ENCODE measurements around the gene IGSF8.

Gene IGSF8

DNA sequence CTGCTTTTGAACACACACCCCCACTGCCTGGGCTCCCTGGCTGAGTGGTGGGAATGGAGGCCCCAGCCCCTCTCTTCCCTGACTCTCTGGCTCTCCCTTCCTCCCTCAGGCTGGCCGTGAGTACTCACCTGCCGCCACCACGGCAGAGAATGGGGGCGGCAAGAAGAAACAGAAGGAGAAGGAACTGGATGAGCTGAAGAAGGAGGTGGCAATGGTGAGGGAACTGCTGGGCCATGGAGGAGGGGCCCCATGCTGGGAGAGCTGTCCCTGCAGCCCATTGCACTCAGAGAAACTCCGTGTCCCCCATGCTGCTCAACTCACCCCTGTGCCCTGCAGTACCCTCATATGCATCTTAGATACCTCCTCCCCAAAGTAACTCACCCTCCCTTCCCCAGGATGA is 22.4 kb upstream of the IGSF8 start:
- peaks cover 14% of the 10 kb centered on the region for H3K27me3 ChIP-seq (replicated peaks)
- no peak overlapping the region for H3K4me3 ChIP-seq (ENCODE audit: low read depth, low read length)
- TF ChIP-seq, protein P1, sequence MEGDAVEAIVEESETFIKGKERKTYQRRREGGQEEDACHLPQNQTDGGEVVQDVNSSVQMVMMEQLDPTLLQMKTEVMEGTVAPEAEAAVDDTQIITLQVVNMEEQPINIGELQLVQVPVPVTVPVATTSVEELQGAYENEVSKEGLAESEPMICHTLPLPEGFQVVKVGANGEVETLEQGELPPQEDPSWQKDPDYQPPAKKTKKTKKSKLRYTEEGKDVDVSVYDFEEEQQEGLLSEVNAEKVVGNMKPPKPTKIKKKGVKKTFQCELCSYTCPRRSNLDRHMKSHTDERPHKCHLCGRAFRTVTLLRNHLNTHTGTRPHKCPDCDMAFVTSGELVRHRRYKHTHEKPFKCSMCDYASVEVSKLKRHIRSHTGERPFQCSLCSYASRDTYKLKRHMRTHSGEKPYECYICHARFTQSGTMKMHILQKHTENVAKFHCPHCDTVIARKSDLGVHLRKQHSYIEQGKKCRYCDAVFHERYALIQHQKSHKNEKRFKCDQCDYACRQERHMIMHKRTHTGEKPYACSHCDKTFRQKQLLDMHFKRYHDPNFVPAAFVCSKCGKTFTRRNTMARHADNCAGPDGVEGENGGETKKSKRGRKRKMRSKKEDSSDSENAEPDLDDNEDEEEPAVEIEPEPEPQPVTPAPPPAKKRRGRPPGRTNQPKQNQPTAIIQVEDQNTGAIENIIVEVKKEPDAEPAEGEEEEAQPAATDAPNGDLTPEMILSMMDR (IDR thresholded peaks at IDR 0.05; ENCODE audit: low read depth, low read length, missing control alignments): no peak
- in situ Hi-C loops (cut with HindIII; ENCODE audit: low pct_ligation_motif_present, low sequenced_read_pairs): no loop called here
- no peak overlapping the region for H3K27ac ChIP-seq
- DNase-seq: no peak
- no peaks in the 10 kb centered on the region for H3K36me3 ChIP-seq (replicated peaks)

DNA sequence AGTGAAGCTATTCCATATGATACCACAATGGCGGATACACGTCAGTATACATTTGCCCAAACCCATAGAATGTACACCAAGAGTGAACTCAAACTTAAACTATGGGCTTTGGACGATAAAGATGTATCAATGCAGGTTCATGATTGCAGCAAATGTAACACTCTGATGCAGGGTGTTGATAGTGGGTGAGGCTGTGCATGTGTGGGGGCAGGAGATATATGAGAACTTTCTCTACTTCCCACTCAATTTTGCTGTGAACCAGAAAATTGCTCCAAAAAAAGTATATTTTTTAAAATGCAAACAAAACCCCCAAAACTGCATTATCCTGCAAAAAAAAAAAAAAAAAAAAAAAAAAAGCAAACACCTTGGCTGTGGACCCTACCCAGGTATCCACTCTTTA is 20.5 kb upstream of the IGSF8 start:
- in situ Hi-C loops (cut with HindIII; ENCODE audit: low pct_ligation_motif_present, low sequenced_read_pairs): no loop called here
- no peak for DNase-seq
- H3K4me3 ChIP-seq (ENCODE audit: low read depth, low read length): no peak overlapping the region
- no peaks in the 10 kb centered on the region for H3K36me3 ChIP-seq (replicated peaks)
- no peak overlapping the region for H3K27ac ChIP-seq
- H3K27me3 ChIP-seq (replicated peaks): peaks cover 32% of the 10 kb centered on the region
- TF ChIP-seq, protein P1 (IDR thresholded peaks at IDR 0.05; ENCODE audit: low read depth, low read length, missing control alignments): no peak

DNA sequence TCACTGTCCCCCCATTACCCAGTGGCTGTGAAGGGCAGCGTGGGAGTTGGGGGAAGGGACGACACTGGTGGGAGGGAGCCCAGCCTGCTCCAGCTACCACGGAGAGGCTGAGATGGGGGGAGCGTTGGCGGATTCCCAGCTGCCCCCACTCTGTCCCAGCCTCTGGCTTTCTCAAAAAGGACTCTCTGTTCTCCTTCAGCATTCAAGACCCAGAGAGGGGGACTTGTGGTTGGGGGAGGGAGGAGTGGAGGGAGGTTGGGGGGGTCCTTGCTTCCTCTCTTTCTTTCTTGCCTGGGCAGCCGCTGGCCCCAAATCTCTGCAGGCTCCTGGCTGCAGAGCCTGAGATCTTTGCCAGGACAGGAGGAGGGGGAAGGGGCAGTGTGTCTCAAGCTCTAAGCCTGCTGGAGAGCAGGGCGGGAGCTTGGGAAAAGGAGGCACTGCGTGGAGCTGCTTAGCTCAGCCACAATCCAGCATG is 19.3 kb upstream of the IGSF8 start:
- in situ Hi-C loops (cut with HindIII; ENCODE audit: low pct_ligation_motif_present, low sequenced_read_pairs): no loop called here
- no peak overlapping the region for H3K4me3 ChIP-seq (ENCODE audit: low read depth, low read length)
- TF ChIP-seq, protein P1 (IDR thresholded peaks at IDR 0.05; ENCODE audit: low read depth, low read length, missing control alignments): no peak
- DNase-seq: no peak
- no peaks in the 10 kb centered on the region for H3K36me3 ChIP-seq (replicated peaks)
- H3K27ac ChIP-seq: no peak overlapping the region
- peaks cover 36% of the 10 kb centered on the region for H3K27me3 ChIP-seq (replicated peaks)

DNA sequence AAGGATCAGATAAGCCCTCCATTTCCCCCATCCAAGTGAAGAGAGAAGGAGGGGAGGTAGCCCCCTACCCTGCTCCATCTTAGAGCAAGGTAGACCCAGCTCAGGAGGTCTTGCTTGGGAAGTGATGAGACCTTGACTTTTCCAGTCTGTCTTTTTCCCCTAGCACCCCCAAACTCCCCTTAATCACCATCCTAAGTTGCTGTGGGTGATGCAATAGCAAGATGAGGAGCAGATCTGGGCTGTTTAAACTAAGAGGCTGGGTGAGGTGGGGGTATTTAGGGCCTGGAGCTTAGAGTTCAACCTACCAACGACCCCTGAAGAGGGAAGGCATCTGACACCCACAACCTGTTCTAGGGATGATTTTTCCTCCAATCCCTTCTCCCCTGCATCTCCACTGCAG is 18.9 kb upstream of the IGSF8 start:
- no peaks in the 10 kb centered on the region for H3K36me3 ChIP-seq (replicated peaks)
- TF ChIP-seq, protein P1 (IDR thresholded peaks at IDR 0.05; ENCODE audit: low read depth, low read length, missing control alignments): no peak
- in situ Hi-C loops (cut with HindIII; ENCODE audit: low pct_ligation_motif_present, low sequenced_read_pairs): no loop called here
- H3K27ac ChIP-seq: no peak overlapping the region
- H3K4me3 ChIP-seq (ENCODE audit: low read depth, low read length): no peak overlapping the region
- no peak for DNase-seq
- H3K27me3 ChIP-seq (replicated peaks): peaks cover 36% of the 10 kb centered on the region

DNA sequence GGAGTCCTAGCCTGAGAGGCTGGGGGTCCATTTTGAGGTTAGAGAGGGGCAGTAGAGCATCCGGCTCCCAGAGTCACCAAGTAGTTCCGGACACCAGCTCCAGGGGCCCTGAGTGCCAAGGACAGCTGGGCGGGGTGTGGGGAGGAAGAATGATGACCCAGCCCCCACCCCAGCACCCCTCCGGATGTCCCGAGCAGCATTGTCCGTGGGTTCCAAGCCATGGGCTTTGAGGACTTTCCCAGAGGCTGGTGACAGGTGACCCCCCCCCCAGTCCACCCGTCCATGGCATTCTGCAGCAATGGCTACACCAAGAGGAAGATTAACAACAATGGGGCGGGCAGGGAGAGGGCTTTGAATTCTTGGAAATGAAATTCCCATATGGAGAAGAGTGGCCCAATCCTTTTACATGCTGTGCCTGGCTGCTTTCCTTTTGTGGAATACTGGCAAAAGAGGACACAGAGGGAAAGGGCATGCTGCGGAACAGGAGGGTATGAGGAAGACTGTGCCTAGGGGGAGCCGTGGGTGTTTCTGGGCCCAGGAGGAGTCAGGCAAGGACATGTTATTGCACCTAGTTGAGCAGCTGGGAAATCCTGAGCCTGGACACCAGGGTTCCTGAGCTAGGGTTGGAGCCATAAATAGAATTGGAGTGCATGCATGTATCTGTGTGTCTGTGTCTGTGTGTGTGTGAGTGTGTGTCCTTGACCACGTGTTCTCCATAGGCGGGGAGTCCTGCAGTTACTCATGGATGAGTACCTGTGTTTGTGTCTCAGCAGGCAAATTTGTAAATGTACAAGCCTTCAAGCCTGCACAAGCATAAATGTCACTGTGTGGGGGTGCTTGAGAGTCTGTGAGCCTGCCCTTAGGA is 18.1 kb upstream of the IGSF8 start:
- H3K4me3 ChIP-seq (ENCODE audit: low read depth, low read length): no peak overlapping the region
- in situ Hi-C loops (cut with HindIII; ENCODE audit: low pct_ligation_motif_present, low sequenced_read_pairs): no loop called here
- H3K27ac ChIP-seq: no peak overlapping the region
- TF ChIP-seq, protein P1 (IDR thresholded peaks at IDR 0.05; ENCODE audit: low read depth, low read length, missing control alignments): no peak
- no peak for DNase-seq
- no peaks in the 10 kb centered on the region for H3K36me3 ChIP-seq (replicated peaks)
- H3K27me3 ChIP-seq (replicated peaks): peaks cover 38% of the 10 kb centered on the region

All from brain microvascular endothelial cell (primary cell).